SKM-1 (cell line): ENCODE measurements around the gene ASL.
"Not testable (repeated sequence)": the region's sequence is repeated elsewhere in the genome, so short reads cannot be mapped to it uniquely, and the experiment has no call there.

Source experiments
- DNase-seq: peaks from one replicate; lab custom pipeline; 2025; ENCODE audit not compliant: unreplicated experiment; lab: John Stamatoyannopoulos, UW

Gene ASL

DNA sequence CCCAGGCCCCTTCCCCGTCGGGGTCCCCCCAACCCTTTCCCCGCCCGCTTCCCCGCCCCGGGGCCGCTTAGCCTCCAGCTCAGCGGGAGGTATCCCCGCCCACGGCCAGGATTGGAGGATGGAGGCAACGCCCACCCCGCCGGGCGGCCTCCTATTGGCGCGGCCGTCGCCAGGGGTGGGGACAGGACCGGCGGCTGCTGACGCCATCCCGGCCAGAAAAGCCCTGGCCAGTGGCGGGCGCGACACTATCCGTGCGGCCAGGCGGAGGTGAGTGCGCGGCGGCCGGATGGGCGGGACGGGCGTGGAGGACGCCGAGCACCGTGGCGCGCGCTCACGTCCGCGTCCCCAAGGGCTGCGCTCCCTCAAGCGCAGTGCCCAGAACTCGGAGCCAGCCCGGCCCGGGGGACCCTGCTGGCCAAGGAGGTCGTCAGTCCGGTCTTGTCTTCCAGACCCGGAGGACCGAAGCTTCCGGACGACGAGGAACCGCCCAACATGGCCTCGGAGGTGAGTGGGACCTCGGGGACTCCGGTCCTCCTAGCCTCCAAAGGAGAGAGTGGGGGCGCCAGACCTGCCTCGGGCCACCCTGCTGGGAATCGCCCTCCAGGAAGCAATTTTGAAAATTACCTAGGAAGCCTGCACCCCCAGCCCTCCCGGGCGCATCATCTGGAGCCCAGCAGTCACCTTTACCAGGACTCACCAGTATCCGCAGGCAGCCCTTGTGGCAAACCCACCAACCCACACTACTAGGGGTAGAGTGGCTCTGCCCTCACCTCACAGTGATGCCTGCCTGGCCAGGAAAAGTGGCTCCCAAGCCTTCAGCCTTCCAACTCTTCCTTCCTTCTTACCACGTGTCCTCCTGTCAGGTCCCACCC, at the start of gene ASL:
TSS of gene ASL (plus strand) at position 230 of the 872 bp plus-strand sequence. CDS start at position 493, 263 bp downstream.
- DNase-seq: peak; percentile 77

DNA sequence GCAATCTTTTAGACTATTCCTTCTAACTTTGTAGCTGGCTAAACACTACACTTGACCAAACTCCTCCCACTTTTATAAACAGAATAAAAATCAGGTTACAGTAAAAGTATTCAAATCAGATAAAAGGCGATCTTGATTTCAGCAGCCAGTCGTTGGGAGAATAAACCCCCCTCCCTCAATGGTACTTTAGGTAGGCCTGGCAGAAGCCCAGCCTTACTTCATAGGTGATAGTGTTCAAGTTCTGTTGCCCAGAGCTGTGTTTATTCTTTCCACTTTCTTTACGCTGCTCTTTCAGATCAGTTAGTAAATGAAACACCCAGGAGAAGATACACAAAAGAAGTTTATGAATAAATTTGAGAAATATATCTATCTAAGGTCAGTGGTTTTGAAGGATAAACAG, 47.3 kb upstream of the ASL start:
- DNase-seq: not testable (repeated sequence)

- no peak for DNase-seq
These were observed 41.9 kb upstream of the ASL start for GRCh38 chr7:66033471-66034385.

GRCh38 chr7:66034436-66035010, 41.1 kb upstream of the ASL start:
- not testable (repeated sequence) for DNase-seq

DNA sequence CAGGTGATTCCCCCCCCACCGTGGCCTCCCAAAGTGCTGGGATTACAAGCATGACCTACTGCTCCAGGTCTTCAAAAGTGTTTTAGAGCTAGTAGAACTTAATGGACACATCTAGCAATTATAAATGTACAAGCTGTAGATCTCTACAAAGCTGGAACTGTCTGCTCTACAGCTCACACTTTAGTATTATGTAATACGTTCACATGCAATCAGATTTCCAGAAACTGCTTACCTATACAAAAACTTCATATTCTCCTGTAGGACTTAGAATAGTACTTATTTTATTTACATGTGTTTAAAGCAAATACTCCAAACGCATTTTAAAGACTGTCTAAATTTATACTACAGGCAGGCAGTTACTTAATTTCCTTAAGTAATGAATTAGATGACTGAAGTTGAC, 39.2 kb upstream of the ASL start:
- DNase-seq: no peak

DNA sequence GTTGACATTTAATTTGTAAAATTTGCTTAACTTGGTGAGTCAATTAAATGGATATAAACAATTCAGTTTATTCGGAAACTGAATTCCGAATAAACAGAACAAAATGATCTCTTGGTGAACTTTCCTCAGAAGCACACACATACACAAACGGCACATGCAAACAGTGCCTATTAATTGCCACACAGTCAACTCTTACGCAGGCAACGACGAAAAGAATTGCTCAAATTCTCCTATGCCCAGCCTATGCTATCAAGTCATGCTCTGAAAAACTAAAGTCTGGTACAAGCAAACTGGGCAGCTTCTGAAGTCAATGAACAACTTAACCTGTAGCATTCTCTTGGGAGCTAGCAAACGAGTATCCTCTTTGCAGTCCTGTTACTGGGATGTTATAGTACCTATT, 38.8 kb upstream of the ASL start:
- DNase-seq: no peak

DNA sequence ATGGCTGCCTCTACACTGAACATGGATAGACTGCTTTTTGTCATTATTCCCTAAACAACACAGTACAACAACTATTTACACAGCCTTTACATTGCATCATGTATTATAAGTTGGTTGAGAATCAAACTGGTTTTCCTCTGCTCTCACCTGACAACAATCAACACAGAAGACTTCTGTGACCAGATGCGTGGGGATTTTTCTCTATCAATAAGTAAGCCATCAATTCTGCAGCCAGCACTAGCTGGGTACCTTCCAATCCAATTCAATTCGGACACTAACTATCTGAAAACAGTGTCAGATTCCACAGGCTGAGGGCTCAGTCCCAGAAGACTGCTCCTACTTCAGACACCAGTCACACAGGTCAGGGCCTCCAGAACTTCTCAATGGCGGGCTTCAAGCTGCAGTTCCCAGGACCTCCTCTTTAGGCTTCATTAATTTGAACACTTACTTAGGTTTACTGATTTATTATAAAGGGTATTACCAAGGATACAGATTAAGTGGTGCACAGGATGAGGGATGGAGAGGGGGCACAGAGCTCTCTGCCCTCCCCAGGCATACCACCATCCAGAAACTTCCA, 36.4 kb upstream of the ASL start:
- DNase-seq: no peak

DNA sequence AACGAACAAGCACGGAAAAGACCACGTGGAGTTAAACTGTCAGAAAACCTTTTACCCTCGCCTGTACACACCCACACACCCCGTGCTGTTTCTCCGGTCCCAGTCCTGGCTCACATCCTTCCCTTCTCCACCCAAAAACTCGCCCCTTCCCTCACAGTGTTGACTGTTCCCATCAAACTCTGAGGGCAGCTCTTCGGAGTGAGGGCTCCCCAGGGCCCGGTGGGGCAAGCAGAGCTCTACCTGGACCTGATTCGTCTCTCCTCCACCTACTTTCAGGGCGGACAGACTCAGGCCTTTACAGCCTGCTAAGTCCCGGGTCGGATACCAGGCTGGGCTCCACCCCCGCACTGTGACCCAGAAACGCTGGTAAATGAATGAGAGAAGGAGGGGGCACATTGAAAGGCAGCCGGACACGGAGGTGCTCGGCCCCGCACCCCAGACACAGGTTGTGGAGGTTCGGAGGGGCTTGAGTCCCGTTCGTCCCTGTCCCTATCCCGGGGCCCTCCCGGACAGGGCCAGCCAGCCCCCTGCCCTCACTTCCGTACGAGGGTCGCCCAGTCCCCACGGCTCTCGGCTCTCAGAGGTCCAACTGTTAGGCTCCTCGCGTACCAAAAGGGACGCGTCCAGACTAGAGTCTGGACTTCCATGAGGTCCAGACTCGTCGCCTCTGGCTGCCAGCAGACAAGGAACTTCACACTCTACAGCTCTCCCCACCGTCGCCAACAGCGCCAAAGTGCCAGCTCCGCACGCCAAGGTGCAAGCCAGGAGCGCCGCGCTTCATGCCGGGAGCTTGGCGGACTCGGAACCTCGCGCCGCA, 31.7 kb upstream of the ASL start:
- DNase-seq: no peak

DNA sequence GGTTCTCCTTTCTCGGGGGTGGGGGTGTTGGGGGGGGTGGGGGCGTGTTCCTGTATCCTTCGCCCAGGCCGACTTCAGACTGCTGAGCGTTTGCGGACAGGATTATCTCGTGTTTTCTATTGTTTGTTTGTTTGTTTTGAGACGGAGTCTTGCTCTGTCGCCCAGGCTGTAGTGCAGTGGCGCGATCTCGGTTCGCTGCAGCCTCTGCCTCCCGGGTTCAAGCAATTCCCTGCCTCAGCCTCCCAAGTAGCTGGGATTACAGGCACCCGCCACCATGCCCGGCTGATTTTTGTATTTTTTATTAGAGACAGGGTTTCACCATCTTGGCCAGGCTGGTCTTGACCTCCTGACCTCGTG, 31.1 kb upstream of the ASL start:
- DNase-seq: not testable (repeated sequence)

- DNase-seq: no peak
These were observed 28.2 kb upstream of the ASL start for GRCh38 chr7:66047426-66047825.

DNA sequence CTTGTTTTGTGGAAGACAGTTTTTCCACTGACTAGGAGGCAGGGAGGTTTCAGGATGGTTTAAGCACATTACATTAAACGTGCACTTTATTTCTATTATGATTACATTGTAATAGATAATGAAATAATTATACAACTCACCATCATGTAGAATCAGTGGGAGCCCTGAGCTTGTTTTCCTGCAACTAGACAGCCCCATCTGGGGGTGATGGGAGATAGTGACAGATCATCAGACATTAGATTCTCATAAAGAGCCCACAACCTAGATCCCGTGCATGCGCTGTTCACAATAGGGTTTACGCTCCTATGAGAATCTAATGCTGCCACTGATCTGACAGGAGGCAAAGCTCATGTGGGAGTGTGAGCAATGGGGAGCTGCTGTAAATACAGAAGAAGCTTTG, 25.7 kb upstream of the ASL start:
- DNase-seq: not testable (repeated sequence)

- DNase-seq: no peak
These were observed 25.2 kb upstream of the ASL start for GRCh38 chr7:66050337-66050957.

DNA sequence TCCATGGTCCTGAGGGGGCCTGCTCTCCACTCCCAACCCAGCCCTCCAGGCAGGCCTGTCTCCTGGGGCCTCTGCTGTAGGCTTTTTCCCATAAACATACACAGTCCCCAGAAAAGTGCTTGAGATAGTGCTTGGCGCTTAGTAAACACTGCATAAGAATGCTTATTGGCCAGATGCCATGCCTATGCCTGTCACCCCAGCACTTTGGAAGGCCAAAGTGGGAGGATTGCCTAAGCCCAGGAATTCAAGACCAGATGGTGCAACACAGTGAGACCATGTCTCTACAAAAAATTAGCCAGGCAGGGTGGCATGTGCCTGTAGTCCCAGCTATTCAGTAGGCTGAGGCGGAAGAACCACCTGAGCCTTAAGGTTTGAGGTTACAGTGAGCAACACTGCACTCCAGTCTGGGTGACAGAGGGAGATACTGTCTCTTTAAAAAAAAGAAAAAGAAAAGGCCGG, 24.6 kb upstream of the ASL start:
- no peak for DNase-seq

DNA sequence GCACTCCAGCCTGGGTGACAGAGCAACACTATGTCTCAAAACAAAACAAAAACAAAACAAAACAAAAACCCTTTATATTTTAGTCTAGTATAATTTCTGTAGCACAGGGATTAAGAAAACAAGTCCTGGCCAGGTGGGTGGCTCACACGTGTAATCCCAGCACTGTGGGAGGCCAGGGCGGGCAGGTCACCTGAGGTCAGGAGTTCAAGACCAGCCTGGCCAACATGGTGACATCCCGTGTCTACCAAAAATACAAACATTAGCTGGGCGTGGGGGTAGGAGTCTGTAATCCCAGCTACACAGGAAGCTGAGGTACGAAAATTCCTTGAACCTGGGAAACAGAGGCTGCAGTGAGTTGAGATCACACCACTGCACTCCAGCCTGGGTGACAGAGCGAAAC, 23.2 kb upstream of the ASL start:
- DNase-seq: no peak

DNA sequence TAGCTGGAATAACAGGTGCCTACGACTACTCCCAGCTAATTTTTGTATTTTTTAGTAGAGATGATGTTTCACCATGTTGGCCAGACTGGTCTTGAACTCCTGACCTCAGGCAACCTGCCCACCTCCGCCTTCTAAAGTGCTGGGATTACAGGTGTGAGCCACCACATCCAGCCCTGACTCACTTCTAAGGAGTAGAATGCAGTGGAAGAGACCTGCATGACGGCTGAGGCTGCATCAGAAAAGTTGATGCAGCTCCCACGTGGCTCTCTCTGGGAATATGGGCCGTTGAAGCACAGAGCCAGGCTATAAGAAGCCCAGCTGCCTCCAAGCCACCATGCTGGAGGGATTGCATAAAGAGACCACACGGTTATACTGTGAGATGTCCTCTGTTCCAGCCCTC, 21.6 kb upstream of the ASL start:
- no peak for DNase-seq

- no peak for DNase-seq
These were observed 20.2 kb upstream of the ASL start for GRCh38 chr7:66055321-66055956.

DNA sequence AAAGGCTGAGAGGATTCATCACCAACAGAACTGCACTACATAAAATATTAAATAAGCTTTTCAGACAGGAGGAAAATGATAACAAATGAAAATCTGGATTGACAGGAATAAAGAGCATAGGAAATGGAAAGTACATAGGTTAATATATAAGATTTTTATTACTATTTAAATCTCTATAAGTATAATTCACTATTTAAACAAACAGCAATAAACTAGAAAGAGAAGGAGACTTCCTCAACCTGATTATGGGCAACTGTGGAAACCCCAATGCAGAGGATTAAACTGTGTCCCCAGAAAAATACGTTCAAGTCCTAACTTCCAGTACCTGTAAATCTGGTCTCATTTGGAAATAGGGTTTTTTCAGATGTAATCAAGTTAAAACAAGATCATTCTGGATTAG, 14.8 kb upstream of the ASL start:
- DNase-seq: no peak

GRCh38 chr7:66069732-66070131, 5.9 kb upstream of the ASL start:
- no peak for DNase-seq

DNA sequence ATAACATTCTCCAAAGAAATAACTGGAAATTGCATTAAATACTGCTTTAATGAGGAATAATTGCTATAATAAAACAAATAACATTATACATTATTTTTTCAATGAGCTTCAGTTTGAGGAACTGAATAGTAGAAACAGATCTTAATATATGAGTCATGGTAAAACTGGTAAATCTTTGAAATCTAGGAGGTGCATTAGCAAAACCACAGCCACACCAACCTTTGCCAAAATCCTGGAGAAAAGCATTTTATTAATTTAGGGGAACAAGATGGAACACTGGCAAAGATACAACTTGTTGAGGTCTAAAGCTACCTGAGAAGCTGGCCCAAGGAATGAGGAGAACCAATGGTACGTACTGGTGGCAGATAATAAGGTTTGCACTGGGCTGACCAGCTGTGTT, 5.4 kb upstream of the ASL start:
- DNase-seq: no peak
